Left ventricle myocardium inferior (tissue), 1 donor: ENCODE results near the gene DOK1. TPM values are rescaled to one million over a fixed set of nuclear protein-coding genes. Genes with fewer than 3 reads are reported as not detected.

ENCODE experiments used
- DNase-seq: peaks from one replicate; pipeline ENCODE4 v3.0.0-alpha.2; 2020
- H3K27ac ChIP-seq: fragments of 200-600 bp; replicated peaks from 2 replicates; pipeline ENCODE4 v1.8.0; 2021
- H3K27me3 ChIP-seq: fragments of 200-600 bp; 2 replicates; pipeline ENCODE4 v1.8.0; 2021; ENCODE audit warnings: low read depth
- H3K36me3 ChIP-seq: fragments of 200-600 bp; 2 replicates; pipeline ENCODE4 v1.8.0; 2021
- H3K4me1 ChIP-seq: fragments of 200-600 bp; 2 replicates; pipeline ENCODE4 v1.8.0; 2021
- H3K4me3 ChIP-seq: fragments of 200-600 bp; 2 replicates; pipeline ENCODE4 v1.8.0; 2021; ENCODE audit warnings: mild to moderate bottlenecking, moderate library complexity
- H3K9me3 ChIP-seq: fragments of 200-600 bp; replicated peaks from 2 replicates; pipeline ENCODE4 v1.8.0; 2021
- CTCF ChIP-seq: fragments of 200-600 bp; IDR thresholded peaks from 2 replicates; pipeline ENCODE4 v1.8.0; 2021; ENCODE audit warnings: antibody characterized with exemption, mild to moderate bottlenecking, borderline replicate concordance
- intact Hi-C: fragments of 100-400 bp; cut with micrococcal nuclease; formaldehyde crosslinking; loops from one replicate; pipeline ENCODE4 v1.11.0; 2022
- long read RNA-seq: library from polyadenylated mRNA; unstranded; transcript quantifications from one replicate; pipeline ENCODE4 v2.0.0, GENCODE V29; 2021
- total RNA-seq: library from RNA; stranded (reverse); fragmentation: NEBNext Ultra II Directional; extraction: Animal tissue kit (Norgen Biotek cat#: 25700); gene quantifications from one replicate; pipeline ENCODE4 v1.2.1, GENCODE V29; 2021
- donor health status: DM: no; HTN: yes; CAD: no; lungs with severe emphysema.

Gene DOK1
- total RNA-seq = 4.1 TPM
- long read RNA-seq, partial matches to known transcripts = 0 of 8 reads
- long read RNA-seq, other reads (novel, unspliced or antisense) = 3 of 8 reads

GRCh38 chr2:74553892-74554819, at the start of gene DOK1, which contains the start of gene LOXL3:
Gene DOK1 (plus strand): TSS chr2:74554720. CDS start chr2:74554755, 35 bp downstream.
Gene LOXL3 (minus strand): TSS chr2:74553942. CDS start chr2:74552634, 1,308 bp downstream.
- DNase-seq = peak; percentile 91
- Histone ChIP-seq H3K4me3 (peak within 1 kb of the TSS; percentile 78), H3K27me3 (peaks cover 37% of the 10 kb centered on the region), H3K4me1 (peaks cover 49% of the 10 kb centered on the region), H3K27ac (peak within 1 kb of the TSS; percentile 87), H3K36me3 (no peaks in the 10 kb centered on the region), H3K9me3 (no peaks in the 10 kb centered on the region)
- intact Hi-C loops = no loop called here
- TF ChIP-seq CTCF = no peak

GRCh38 chr2:74505448-74506246, 48.9 kb upstream of the DOK1 start:
- peaks cover 21% of the 10 kb centered on the region for H3K36me3 ChIP-seq
- no peaks in the 10 kb centered on the region for H3K9me3 ChIP-seq
- H3K4me1 ChIP-seq = peaks cover 64% of the 10 kb centered on the region
- no peak for DNase-seq
- H3K27me3 ChIP-seq = peaks cover 83% of the 10 kb centered on the region
- H3K27ac ChIP-seq = no peak overlapping the region
- peak overlapping the region; percentile 80 for H3K4me3 ChIP-seq
- TF ChIP-seq CTCF = no peak
- intact Hi-C loops = no loop called here

GRCh38 chr2:74507145-74507925, 47.2 kb upstream of the DOK1 start, which contains the start of gene PCGF1:
Gene PCGF1 (minus strand): TSS chr2:74507695. CDS start chr2:74507668, 27 bp downstream.
- Histone ChIP-seq H3K36me3 (peaks cover 21% of the 10 kb centered on the region), H3K9me3 (no peaks in the 10 kb centered on the region), H3K4me1 (peaks cover 60% of the 10 kb centered on the region), H3K27ac (peak within 1 kb of the TSS; percentile 99), H3K27me3 (peaks cover 83% of the 10 kb centered on the region), H3K4me3 (peak within 1 kb of the TSS; percentile 80)
- peak; percentile 56 for TF ChIP-seq CTCF
- DNase-seq = peak; percentile 100
- intact Hi-C loops = no loop called here

GRCh38 chr2:74507926-74508520, 46.5 kb upstream of the DOK1 start:
- H3K4me1 ChIP-seq = peaks cover 53% of the 10 kb centered on the region
- intact Hi-C loops = no loop called here
- no peak for TF ChIP-seq CTCF
- H3K4me3 ChIP-seq = peak overlapping the region; percentile 80
- peaks cover 83% of the 10 kb centered on the region for H3K27me3 ChIP-seq
- H3K36me3 ChIP-seq = peaks cover 21% of the 10 kb centered on the region
- peak overlapping the region; percentile 99 for H3K27ac ChIP-seq
- no peak for DNase-seq
- no peaks in the 10 kb centered on the region for H3K9me3 ChIP-seq
